ENCODE data around the gene NOL9. TPM values are rescaled to one million over a fixed set of nuclear protein-coding genes. Genes with fewer than 3 reads are reported as not detected.
A peak's percentile ranks its signal among the peaks of the same experiment; 100 is the strongest.

The NOL9 gene
- polyA plus RNA-seq, 1 of the 3 experiments (the other 2 are of a cell fraction) = 7.1 TPM

- TF ChIP-seq POLR2AphosphoS5 (IDR thresholded peaks at IDR 0.05; ENCODE audit: low read depth, low read length) (peak; percentile 12; the same call in 1 of the 2 replicates), TCF12 (IDR thresholded peaks at IDR 0.05) (peak; percentile 10; the same call in 1 of the 2 replicates), FOSL2 (IDR thresholded peaks at IDR 0.05; ENCODE audit: borderline replicate concordance, low read depth) (peak; percentile 64; the same call in 1 of the 2 replicates), NFIC (IDR thresholded peaks at IDR 0.05; ENCODE audit: borderline replicate concordance) (no peak)
- no peaks in the 10 kb centered on the region for H3K9me3 ChIP-seq
Observed at GRCh38 chr1:6491480-6491962, 62.8 kb downstream of the NOL9 start, which contains the start of gene PLEKHG5. Gene PLEKHG5 (minus strand): TSS chr1:6491667. CDS start chr1:6477571, 14,096 bp downstream.

DNA sequence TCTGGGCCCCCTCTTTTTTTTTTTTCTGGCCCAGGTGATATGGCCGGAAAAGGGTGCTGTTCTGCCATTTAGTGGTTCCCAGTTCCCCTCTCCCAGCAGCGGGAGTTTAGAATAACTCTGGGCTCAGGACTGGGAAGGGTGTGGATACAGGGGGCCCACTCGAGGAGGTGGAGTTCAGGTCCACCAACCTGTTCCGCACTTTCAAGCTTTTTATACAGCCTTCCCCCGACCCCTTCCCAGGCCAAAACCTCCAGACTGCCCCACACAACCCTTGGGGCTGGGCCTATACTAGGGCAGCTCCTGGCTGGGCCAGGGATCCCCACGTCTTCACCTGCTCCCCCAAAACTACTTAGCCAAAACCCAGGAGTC, 63.2 kb downstream of the NOL9 start:
- WGBS (ENCODE audit: low lambda C conversion rate) = 43% methylated on average over 3 of the region's 6 CpGs
- Histone ChIP-seq H3K79me2 (ENCODE audit: insufficient read depth) (peaks cover 32% of the 10 kb centered on the region; the same call in 1 of the 2 replicates), H3K9ac (peak overlapping the region; percentile 83), H4K20me1 (ENCODE audit: insufficient read depth) (no peaks in the 10 kb centered on the region), H3K27ac (ENCODE audit: low read depth in 2 of 2, low read length in 1 of 2) (peak overlapping the region; percentile 74 to 79), H3K27me3 (ENCODE audit: insufficient read depth) (no peaks in the 10 kb centered on the region), H2AFZ (ENCODE audit: low read depth) (peak overlapping the region; percentile 81; the same call in 1 of the 2 replicates), H3K36me3 (replicated peaks in 1 of 2; ENCODE audit: control insufficient read depth in 1 of 2, insufficient read depth in 2 of 2, low read length in 1 of 2) (no peaks in the 10 kb centered on the region), H3F3A (replicated peaks; ENCODE audit: insufficient read depth) (peaks cover 27% of the 10 kb centered on the region), H3K9me3 (no peaks in the 10 kb centered on the region), H3K9me2 (no peaks in the 10 kb centered on the region), H3K4me1 (ENCODE audit: control insufficient read depth in 1 of 2, insufficient read depth in 2 of 2, low read depth in 1 of 2, low read length in 1 of 2) (peaks cover 0 to 57% of the 10 kb centered on the region in 2 experiments; a peak in 2 of 4 replicates), H3K4me3 (ENCODE audit: low read depth in 2 of 2, low read length in 1 of 2) (peak overlapping the region; percentile 75 to 76), H3K4me2 (peak overlapping the region; percentile 100)
- ChIA-PET CTCF (interaction anchor here (1.1 to 16.2 kb wide), 10 partner anchors 10 to 256 kb away, joined by 3 to 439 read pairs (median 6); partner anchors contain the start of genes NOL9 and TAS1R1), POLR2A (interaction anchor here (0.7 to 2.1 kb wide), 5 partner anchors 11 to 294 kb away, joined by 3 to 6 read pairs (median 3); partner anchors contain the start of gene CAMTA1)
- TF ChIP-seq, protein P1, sequence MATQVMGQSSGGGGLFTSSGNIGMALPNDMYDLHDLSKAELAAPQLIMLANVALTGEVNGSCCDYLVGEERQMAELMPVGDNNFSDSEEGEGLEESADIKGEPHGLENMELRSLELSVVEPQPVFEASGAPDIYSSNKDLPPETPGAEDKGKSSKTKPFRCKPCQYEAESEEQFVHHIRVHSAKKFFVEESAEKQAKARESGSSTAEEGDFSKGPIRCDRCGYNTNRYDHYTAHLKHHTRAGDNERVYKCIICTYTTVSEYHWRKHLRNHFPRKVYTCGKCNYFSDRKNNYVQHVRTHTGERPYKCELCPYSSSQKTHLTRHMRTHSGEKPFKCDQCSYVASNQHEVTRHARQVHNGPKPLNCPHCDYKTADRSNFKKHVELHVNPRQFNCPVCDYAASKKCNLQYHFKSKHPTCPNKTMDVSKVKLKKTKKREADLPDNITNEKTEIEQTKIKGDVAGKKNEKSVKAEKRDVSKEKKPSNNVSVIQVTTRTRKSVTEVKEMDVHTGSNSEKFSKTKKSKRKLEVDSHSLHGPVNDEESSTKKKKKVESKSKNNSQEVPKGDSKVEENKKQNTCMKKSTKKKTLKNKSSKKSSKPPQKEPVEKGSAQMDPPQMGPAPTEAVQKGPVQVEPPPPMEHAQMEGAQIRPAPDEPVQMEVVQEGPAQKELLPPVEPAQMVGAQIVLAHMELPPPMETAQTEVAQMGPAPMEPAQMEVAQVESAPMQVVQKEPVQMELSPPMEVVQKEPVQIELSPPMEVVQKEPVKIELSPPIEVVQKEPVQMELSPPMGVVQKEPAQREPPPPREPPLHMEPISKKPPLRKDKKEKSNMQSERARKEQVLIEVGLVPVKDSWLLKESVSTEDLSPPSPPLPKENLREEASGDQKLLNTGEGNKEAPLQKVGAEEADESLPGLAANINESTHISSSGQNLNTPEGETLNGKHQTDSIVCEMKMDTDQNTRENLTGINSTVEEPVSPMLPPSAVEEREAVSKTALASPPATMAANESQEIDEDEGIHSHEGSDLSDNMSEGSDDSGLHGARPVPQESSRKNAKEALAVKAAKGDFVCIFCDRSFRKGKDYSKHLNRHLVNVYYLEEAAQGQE (IDR thresholded peaks at IDR 0.05; ENCODE audit: low read depth, low read length) = no peak
- TF ChIP-seq SIN3A (IDR thresholded peaks at IDR 0.05; ENCODE audit: borderline replicate concordance, low read depth, low read length) (no peak), EP300 (IDR thresholded peaks at IDR 0.05; ENCODE audit: borderline replicate concordance in 1 of 2, low read depth in 1 of 2, low read length in 1 of 2) (no peak), MEF2A (IDR thresholded peaks at IDR 0.05; ENCODE audit: borderline replicate concordance, low read depth) (no peak), USF1 (IDR thresholded peaks at IDR 0.05; ENCODE audit: borderline replicate concordance, low read depth) (no peak), TAF1 (IDR thresholded peaks at IDR 0.05; ENCODE audit: borderline replicate concordance, low read depth, low read length) (no peak), FOXJ3 (CRISPR knock-in tag; IDR thresholded peaks at IDR 0.05) (no peak), RXRA (IDR thresholded peaks at IDR 0.05; ENCODE audit: borderline replicate concordance, low read depth) (no peak), TCF12 (IDR thresholded peaks at IDR 0.05) (no peak)
- TF ChIP-seq, protein P2, sequence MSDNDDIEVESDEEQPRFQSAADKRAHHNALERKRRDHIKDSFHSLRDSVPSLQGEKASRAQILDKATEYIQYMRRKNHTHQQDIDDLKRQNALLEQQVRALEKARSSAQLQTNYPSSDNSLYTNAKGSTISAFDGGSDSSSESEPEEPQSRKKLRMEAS (IDR thresholded peaks at IDR 0.05; ENCODE audit: low read depth) = no peak
- no peak for DNase-seq

More at GRCh38 chr1:6491480-6491962, 62.8 kb downstream of the NOL9 start, which contains the start of gene PLEKHG5:
- peak within 1 kb of the TSS; percentile 75 to 76 for H3K4me3 ChIP-seq (ENCODE audit: low read depth in 2 of 2, low read length in 1 of 2)
- peaks cover 27% of the 10 kb centered on the region for H3F3A ChIP-seq (replicated peaks; ENCODE audit: insufficient read depth)
- H3K4me2 ChIP-seq = peak within 1 kb of the TSS; percentile 100
- no peaks in the 10 kb centered on the region for H3K36me3 ChIP-seq (replicated peaks in 1 of 2; ENCODE audit: control insufficient read depth in 1 of 2, insufficient read depth in 2 of 2, low read length in 1 of 2)
- H3K9me2 ChIP-seq = no peaks in the 10 kb centered on the region
- ChIA-PET CTCF (interaction anchor here (1.2 to 16.2 kb wide), 7 partner anchors 14 to 257 kb away, joined by 3 to 439 read pairs (median 15); partner anchors contain the start of genes NOL9 and TAS1R1), POLR2A (interaction anchor here (0.7 to 2.1 kb wide), 6 partner anchors 11 to 294 kb away, joined by 3 to 6 read pairs (median 3); partner anchors contain the start of gene CAMTA1)
- peaks cover 0 to 58% of the 10 kb centered on the region in 2 experiments; a peak in 2 of 4 replicates for H3K4me1 ChIP-seq (ENCODE audit: control insufficient read depth in 1 of 2, insufficient read depth in 2 of 2, low read depth in 1 of 2, low read length in 1 of 2)
- H3K9ac ChIP-seq = peak within 1 kb of the TSS; percentile 83
- no peaks in the 10 kb centered on the region for H3K27me3 ChIP-seq (ENCODE audit: insufficient read depth)
- 20% methylated on average over 6 of the region's 6 CpGs for WGBS (ENCODE audit: low lambda C conversion rate)
- DNase-seq = no peak
- H3K27ac ChIP-seq (ENCODE audit: low read depth in 2 of 2, low read length in 1 of 2) = peak within 1 kb of the TSS; percentile 74 to 79
- peaks cover 32% of the 10 kb centered on the region; the same call in 1 of the 2 replicates for H3K79me2 ChIP-seq (ENCODE audit: insufficient read depth)
- peak within 1 kb of the TSS; percentile 81; the same call in 1 of the 2 replicates for H2AFZ ChIP-seq (ENCODE audit: low read depth)
- H4K20me1 ChIP-seq (ENCODE audit: insufficient read depth) = no peaks in the 10 kb centered on the region
